Spleen (tissue), 11 donors: ENCODE measurements around the gene CDK13. TPM values are rescaled to one million over a fixed set of nuclear protein-coding genes. Genes with fewer than 3 reads are reported as not detected.
A peak's percentile ranks its signal among the peaks of the same experiment; 100 is the strongest.

Experiments
- DNase-seq: peaks from one replicate; pipeline ENCODE4 v3.0.0-alpha.2; 2020
- H3K27ac ChIP-seq, 8 donors: fragments of 200-600 bp; sonication (generic) in 7 of 8; 1 replicate in 4 of 8; 2 replicates in 4 of 8; pipeline versions ENCODE4 v1.5.0 to v1.8.0; 2016 to 2021; ENCODE audit warnings: inconsistent platforms in 4 of 8, mild to moderate bottlenecking in 4 of 8, moderate library complexity in 1 of 8
- H3K27me3 ChIP-seq, 7 donors: fragments of 200-600 bp; sonication (generic) in 6 of 7; replicated peaks in 1 of 7; 1 replicate in 4 of 7; 2 replicates in 3 of 7; pipeline versions ENCODE4 v1.5.0 to v1.8.0; 2016 to 2021; ENCODE audit warnings: inconsistent platforms in 3 of 7, mild to moderate bottlenecking in 1 of 7
- H3K36me3 ChIP-seq, 6 donors: fragments of 200-600 bp; sonication (generic) in 5 of 6; 1 replicate in 4 of 6; 2 replicates in 2 of 6; pipeline versions ENCODE4 v1.5.0 to v1.8.0; 2016 to 2021; ENCODE audit warnings: inconsistent platforms in 2 of 6
- H3K4me1 ChIP-seq, 6 donors: fragments of 200-600 bp; sonication (generic) in 5 of 6; 1 replicate in 3 of 6; 2 replicates in 3 of 6; pipeline versions ENCODE4 v1.5.0 to v1.8.0; 2016 to 2021; ENCODE audit warnings: inconsistent platforms in 3 of 6
- H3K4me3 ChIP-seq, 8 donors: fragments of 200-600 bp; sonication (generic) in 7 of 8; 1 replicate in 4 of 8; 2 replicates in 4 of 8; pipeline versions ENCODE4 v1.5.0 to v1.8.0; 2016 to 2021; ENCODE audit warnings: inconsistent platforms in 4 of 8, mild to moderate bottlenecking in 4 of 8, moderate library complexity in 2 of 8
- H3K9me3 ChIP-seq, 8 donors: fragments of 200-600 bp; sonication (generic) in 7 of 8; 1 replicate in 4 of 8; 2 replicates in 4 of 8; pipeline versions ENCODE4 v1.5.0 to v1.8.0; 2016 to 2021; ENCODE audit warnings: inconsistent platforms in 4 of 8
- POLR2A ChIP-seq, 3 donors: fragments of 450-650 bp; IDR thresholded peaks; one replicate each; pipeline ENCODE4 v1.5.1; 2017; ENCODE audit warnings: antibody characterized with exemption in 3 of 3, mild to moderate bottlenecking in 1 of 3
- POLR2AphosphoS5 ChIP-seq, 3 donors: sonication (generic); formaldehyde crosslinking; IDR thresholded peaks; one replicate each; pipeline ENCODE4 v1.5.1; 2017; ENCODE audit warnings: antibody characterized with exemption in 3 of 3
- WGBS, 5 donors: extraction: QIAGEN DNeasy Blood & Tissue Kit in 3 of 5; methylation state at CpG; one replicate each; pipeline versions ENCODE4 v1.1.5 to v1.1.7; 2013 to 2018; 5-methylcytosine and 5-hydroxymethylcytosine counted together
- intact Hi-C: fragments of 100-400 bp; cut with DNase I; formaldehyde crosslinking; loops from one replicate; pipeline ENCODE4 v1.15.0; 2023; ENCODE audit warnings: low total_unique reads
- polyA plus RNA-seq, 3 donors: library from polyadenylated mRNA; stranded (reverse); fragments of 200-250 nt; gene quantifications; one replicate each; pipeline ENCODE4 v1.2.1, GENCODE V29; 2013
- total RNA-seq, 7 donors: library from RNA; depleted of rRNA in 3 of 7; stranded (reverse); fragments of >200 nt in 3 of 7; fragmentation: NEBNext Ultra II Directional in 4 of 7; extraction: Animal tissue kit (Norgen Biotek cat#: 25700) in 4 of 7; gene quantifications; one replicate each; pipeline versions ENCODE4 v1.1.0 to v1.2.1, GENCODE V29; 2016 to 2021
- TF ChIP-seq, protein P1 (sequence below), 11 experiments: fragments of 200-600 bp in 7 of 11; fragments of 450-650 bp in 4 of 11; sonication (generic) in 4 of 11; IDR thresholded peaks in 8 of 11; conservative IDR thresholded peaks in 3 of 11; 1 replicate in 7 of 11; 2 replicates in 4 of 11; pipeline versions ENCODE4 v1.4.0 to v1.8.0; 2016 to 2021; ENCODE audit warnings: antibody characterized with exemption in 11 of 11, inconsistent platforms in 4 of 11, mild to moderate bottlenecking in 1 of 11
- donor health status: healthy with polysubstance abuse.
- donor health status: DM: no; HTN: no; CAD: no; lungs with moderate emphysema.
- donor health status: DM: no; HTN: no; CAD: no.
- donor health status: Bipolar disorder and iron deficiency.
- donor health status: healthy.
- donor health status: DM: no; HTN: no; CAD: no.
- donor health status: DM: yes; HTN: yes; CAD: no.

CDK13 gene
- total and polyA plus RNA-seq, 10 donors, result 18.0 to 125 (median 79.7) TPM

DNA sequence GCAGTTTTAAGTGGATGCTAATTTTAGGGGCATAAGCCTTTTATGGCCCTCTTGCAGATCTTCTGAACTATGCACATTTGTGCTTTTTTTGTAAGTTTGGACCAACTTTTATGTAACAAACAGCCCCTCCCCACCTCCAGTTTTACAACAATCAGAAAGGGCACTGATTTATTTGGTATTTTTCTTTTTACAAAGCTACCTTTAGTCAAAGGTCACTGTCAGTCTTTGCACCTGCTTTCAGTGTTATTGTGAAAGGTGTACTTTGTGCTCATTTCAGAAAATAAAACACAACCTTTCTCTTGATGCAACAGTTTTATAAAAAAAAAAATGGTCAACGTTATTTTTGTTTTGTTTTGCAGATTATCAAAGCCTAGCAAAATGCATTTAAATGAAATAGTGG lies 145.2 kb downstream of the CDK13 start:
- H3K27ac ChIP-seq, result no peak overlapping the region
- H3K4me3 ChIP-seq, result no peak overlapping the region
- H3K9me3 ChIP-seq, result no peaks in the 10 kb centered on the region
- intact Hi-C loops, result no loop called here
- 0 to 98% (median 91%) methylated on average over 1 of the region's 1 CpG for WGBS, 5 donors
- TF ChIP-seq POLR2AphosphoS5 (IDR thresholded peaks at IDR 0.05) (no peak), POLR2A (IDR thresholded peaks at IDR 0.05) (no peak)
- TF ChIP-seq, protein P1, sequence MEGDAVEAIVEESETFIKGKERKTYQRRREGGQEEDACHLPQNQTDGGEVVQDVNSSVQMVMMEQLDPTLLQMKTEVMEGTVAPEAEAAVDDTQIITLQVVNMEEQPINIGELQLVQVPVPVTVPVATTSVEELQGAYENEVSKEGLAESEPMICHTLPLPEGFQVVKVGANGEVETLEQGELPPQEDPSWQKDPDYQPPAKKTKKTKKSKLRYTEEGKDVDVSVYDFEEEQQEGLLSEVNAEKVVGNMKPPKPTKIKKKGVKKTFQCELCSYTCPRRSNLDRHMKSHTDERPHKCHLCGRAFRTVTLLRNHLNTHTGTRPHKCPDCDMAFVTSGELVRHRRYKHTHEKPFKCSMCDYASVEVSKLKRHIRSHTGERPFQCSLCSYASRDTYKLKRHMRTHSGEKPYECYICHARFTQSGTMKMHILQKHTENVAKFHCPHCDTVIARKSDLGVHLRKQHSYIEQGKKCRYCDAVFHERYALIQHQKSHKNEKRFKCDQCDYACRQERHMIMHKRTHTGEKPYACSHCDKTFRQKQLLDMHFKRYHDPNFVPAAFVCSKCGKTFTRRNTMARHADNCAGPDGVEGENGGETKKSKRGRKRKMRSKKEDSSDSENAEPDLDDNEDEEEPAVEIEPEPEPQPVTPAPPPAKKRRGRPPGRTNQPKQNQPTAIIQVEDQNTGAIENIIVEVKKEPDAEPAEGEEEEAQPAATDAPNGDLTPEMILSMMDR (IDR thresholded peaks at IDR 0.05 in 8 of 11, conservative IDR thresholded peaks at IDR 0.05 in 3 of 11), result no peak
- no peaks in the 10 kb centered on the region for H3K4me1 ChIP-seq
- no peak for DNase-seq
- no peaks in the 10 kb centered on the region for H3K27me3 ChIP-seq
- H3K36me3 ChIP-seq, result peaks cover 0 to 71% (median 45%) of the 10 kb centered on the region in 6 donors

DNA sequence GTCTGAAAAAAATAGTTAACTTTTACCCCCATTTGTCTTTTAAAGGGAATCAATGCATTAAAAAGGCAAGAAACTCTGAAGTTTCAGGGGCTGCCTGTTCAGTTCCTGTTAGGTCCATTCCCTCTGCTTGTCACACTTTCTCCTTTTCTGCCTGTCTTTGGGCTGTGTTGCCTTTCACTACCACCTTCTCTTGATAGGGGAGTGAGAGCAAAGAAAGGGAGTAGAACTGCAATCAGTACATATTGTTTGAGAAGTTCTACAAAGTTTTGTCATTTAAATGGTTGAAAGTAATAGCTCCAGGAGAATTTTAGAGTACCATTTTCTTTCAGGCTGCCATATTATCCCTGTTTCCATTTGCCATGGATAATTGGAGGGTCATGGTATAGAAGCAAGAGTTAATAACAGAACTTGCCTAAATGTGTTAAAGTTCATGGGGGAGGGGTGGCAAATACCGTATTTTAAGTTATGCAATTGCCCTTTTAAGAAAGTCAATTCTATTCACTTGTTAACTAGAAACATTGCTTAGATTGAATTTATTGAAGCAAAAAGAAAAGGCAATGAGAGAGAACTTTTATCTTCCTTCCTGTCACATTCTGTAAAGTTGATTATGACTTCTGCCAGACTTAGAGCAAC lies 145.8 kb downstream of the CDK13 start:
- DNase-seq, result no peak
- Histone ChIP-seq H3K27ac (peak overlapping the region in 1 of 8 donors; percentile 9), H3K4me3 (no peak overlapping the region), H3K4me1 (no peaks in the 10 kb centered on the region), H3K27me3 (no peaks in the 10 kb centered on the region), H3K9me3 (no peaks in the 10 kb centered on the region), H3K36me3 (peaks cover 0 to 66% (median 40%) of the 10 kb centered on the region in 6 donors)
- TF ChIP-seq, protein P1 (IDR thresholded peaks at IDR 0.05 in 8 of 11, conservative IDR thresholded peaks at IDR 0.05 in 3 of 11), result no peak
- TF ChIP-seq POLR2AphosphoS5 (IDR thresholded peaks at IDR 0.05), result no peak
- no peak for TF ChIP-seq POLR2A (IDR thresholded peaks at IDR 0.05)
- 30 to 59% (median 48%) methylated on average over 1 of the region's 1 CpG for WGBS, 5 donors
- intact Hi-C loops, result no loop called here

GRCh38 chr7:40097728-40098127 lies 147.7 kb downstream of the CDK13 start:
- H3K27me3 ChIP-seq, result no peaks in the 10 kb centered on the region
- H3K4me3 ChIP-seq, result no peak overlapping the region
- peaks cover 0 to 46% (median 29%) of the 10 kb centered on the region in 6 donors for H3K36me3 ChIP-seq
- no peaks in the 10 kb centered on the region for H3K9me3 ChIP-seq
- WGBS, 5 donors, result 86 to 93% (median 91%) methylated on average over 2 of the region's 2 CpGs
- TF ChIP-seq POLR2AphosphoS5 (IDR thresholded peaks at IDR 0.05) (no peak), POLR2A (IDR thresholded peaks at IDR 0.05) (no peak)
- TF ChIP-seq, protein P1 (IDR thresholded peaks at IDR 0.05 in 8 of 11, conservative IDR thresholded peaks at IDR 0.05 in 3 of 11), result no peak
- DNase-seq, result no peak
- no peaks in the 10 kb centered on the region for H3K4me1 ChIP-seq
- intact Hi-C loops, result no loop called here
- H3K27ac ChIP-seq, result no peak overlapping the region

GRCh38 chr7:40098810-40099209 lies 148.8 kb downstream of the CDK13 start:
- no peak overlapping the region for H3K4me3 ChIP-seq
- no peak for DNase-seq
- intact Hi-C loops, result no loop called here

More at GRCh38 chr7:40098810-40099209, 148.8 kb downstream of the CDK13 start:
- no peak overlapping the region for H3K27ac ChIP-seq
- no peaks in the 10 kb centered on the region for H3K4me1 ChIP-seq
- H3K36me3 ChIP-seq, result peaks cover 0 to 36% (median 19%) of the 10 kb centered on the region in 6 donors
- H3K9me3 ChIP-seq, result no peaks in the 10 kb centered on the region
- H3K27me3 ChIP-seq, result no peaks in the 10 kb centered on the region
- TF ChIP-seq, protein P1 (IDR thresholded peaks at IDR 0.05 in 8 of 11, conservative IDR thresholded peaks at IDR 0.05 in 3 of 11), result no peak
- TF ChIP-seq POLR2AphosphoS5 (IDR thresholded peaks at IDR 0.05) (no peak), POLR2A (IDR thresholded peaks at IDR 0.05) (no peak)
